PC-3 (cell line): ENCODE results near the gene ASPDH. TPM values are rescaled to one million over a fixed set of nuclear protein-coding genes. Genes with fewer than 3 reads are reported as not detected.

Experiments
- ATAC-seq: fragments of 200-7000 bp; cut with Tn5 transposase; 2 replicates; pipeline ENCODE4 v1.9.1; 2020; ENCODE audit warnings: mild to moderate bottlenecking, moderate library complexity
- BruUV-seq: library from RNA; stranded (reverse); fragments of 400-500 nt; replicated peaks from 2 replicates; lab custom pipeline; 2021; lab: Mats Ljungman, UMichigan
- CTCF ChIA-PET: fragments of 300-600 bp; sonication (Branson Sonifier 250); formaldehyde crosslinking; loops from one replicate; lab custom pipeline; 2022; ENCODE audit warnings: antibody characterized with exemption; lab: Charles Lee
- POLR2A ChIA-PET: fragments of 300-600 bp; sonication (Branson Sonifier 250); formaldehyde crosslinking; loops from one replicate; lab custom pipeline; 2022; ENCODE audit warnings: antibody characterized with exemption; ENCODE audit not compliant: unreplicated experiment; lab: Charles Lee
- DNase-seq: peaks from one replicate; pipeline ENCODE4 v3.0.0-alpha.2; 2015
- H2AFZ ChIP-seq: fragments of 300-600 bp; sonication (generic); 2 replicates; pipeline ENCODE4 v1.6.0; 2016; ENCODE audit warnings: antibody characterized with exemption, low read length
- H3F3A ChIP-seq: fragments of 300-600 bp; sonication (generic); one replicate; pipeline ENCODE4 v1.6.0; 2017; ENCODE audit warnings: antibody characterized with exemption, low read length, control low read depth, mild to moderate bottlenecking; ENCODE audit not compliant: unreplicated experiment
- H3K27ac ChIP-seq: fragments of 300-600 bp; sonication (generic); 2 replicates; pipeline ENCODE4 v1.5.1; 2016; ENCODE audit warnings: mild to moderate bottlenecking, low read length
- H3K27me3 ChIP-seq: fragments of 300-600 bp; sonication (generic); 2 replicates; pipeline ENCODE4 v1.6.1; 2016; ENCODE audit warnings: low read length, mixed read lengths
- H3K36me3 ChIP-seq: fragments of 300-600 bp; sonication (generic); 2 replicates; pipeline ENCODE4 v1.6.1; 2016; ENCODE audit warnings: low read depth, mixed run types, low read length, mixed read lengths
- H3K4me1 ChIP-seq: fragments of 300-600 bp; sonication (generic); 2 replicates; pipeline ENCODE4 v1.5.1; 2016; ENCODE audit warnings: low read length; ENCODE audit not compliant: insufficient read depth
- H3K4me2 ChIP-seq: fragments of 300-600 bp; sonication (generic); 2 replicates; pipeline ENCODE4 v1.6.0; 2016; ENCODE audit warnings: low read length
- H3K4me3 ChIP-seq: fragments of 300-600 bp; sonication (generic); 2 replicates; pipeline ENCODE4 v1.5.1; 2016; ENCODE audit warnings: mild to moderate bottlenecking, low read length, mixed read lengths
- H3K79me2 ChIP-seq: fragments of 300-600 bp; sonication (generic); 2 replicates; pipeline ENCODE4 v1.6.1; 2017; ENCODE audit warnings: low read length, mixed read lengths
- H3K9ac ChIP-seq: fragments of 300-600 bp; sonication (generic); 2 replicates; pipeline ENCODE4 v1.6.0; 2016; ENCODE audit warnings: mild to moderate bottlenecking, low read length
- H3K9me2 ChIP-seq: fragments of 300-600 bp; sonication (generic); replicated peaks from 2 replicates; pipeline ENCODE4 v1.6.1; 2016; ENCODE audit warnings: mixed run types, low read length, mixed read lengths
- H3K9me3 ChIP-seq: fragments of 300-600 bp; sonication (generic); 2 replicates; pipeline ENCODE4 v1.6.1; 2016; ENCODE audit warnings: low read length, mixed read lengths
- H4K20me1 ChIP-seq: fragments of 300-600 bp; sonication (generic); 2 replicates; pipeline ENCODE4 v1.6.1; 2016; ENCODE audit warnings: low read length, mixed read lengths
- EZH2 ChIP-seq: fragments of 300-600 bp; sonication (generic); IDR thresholded peaks from one replicate; pipeline ENCODE4 v1.6.1; 2017; ENCODE audit warnings: antibody characterized with exemption, mild to moderate bottlenecking, low read length; ENCODE audit not compliant: unreplicated experiment
- EZH2phosphoT487 ChIP-seq: fragments of 300-600 bp; sonication (generic); IDR thresholded peaks from 2 replicates; pipeline ENCODE4 v1.6.1; 2018; ENCODE audit warnings: mild to moderate bottlenecking, antibody characterized with exemption, low read length, borderline replicate concordance
- intact Hi-C: fragments of 100-400 bp; cut with micrococcal nuclease; formaldehyde crosslinking; loops from 2 replicates; pipeline ENCODE4 v1.9.0; 2023
- total RNA-seq: library from RNA; depleted of rRNA; stranded (reverse); fragments of >200 nt; gene quantifications from 2 replicates; pipeline ENCODE4 v1.2.3, GENCODE V29; 2014; rRNA removed
- TF ChIP-seq, protein P1 (sequence below): fragments of 300-600 bp; sonication (generic); conservative IDR thresholded peaks from 2 replicates; pipeline ENCODE4 v1.5.1; 2017; ENCODE audit warnings: antibody characterized with exemption, low read depth, mild to moderate bottlenecking, low read length

The ASPDH gene
- total RNA-seq, 1 experiment from 2014 or later = not detected

DNA sequence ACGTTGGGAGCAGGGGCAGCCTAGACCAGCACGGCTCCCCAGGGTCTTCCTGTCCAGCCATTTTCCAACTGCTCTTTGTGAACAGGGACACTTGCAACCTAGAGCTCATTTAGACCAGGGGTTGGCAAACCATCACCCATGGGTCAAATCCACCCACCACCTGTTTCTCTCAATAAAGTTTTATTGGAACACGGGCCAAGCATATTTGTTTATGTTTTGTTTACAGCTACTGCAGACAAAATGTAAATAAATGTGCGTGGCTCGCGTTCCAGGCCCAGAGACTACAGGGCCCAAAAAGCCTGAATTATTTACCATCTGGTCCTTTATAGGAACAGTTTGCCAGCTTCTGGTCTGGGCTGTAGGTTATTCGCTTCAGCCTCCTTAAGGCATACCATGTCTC lies 50.7 kb downstream of the ASPDH start:
- CTCF ChIA-PET = no interaction called here
- Histone ChIP-seq H4K20me1 (no peaks in the 10 kb centered on the region), H3K9me2 (no peaks in the 10 kb centered on the region), H3K9me3 (no peaks in the 10 kb centered on the region), H3K79me2 (no peaks in the 10 kb centered on the region), H3K9ac (no peak overlapping the region), H3F3A (no peaks in the 10 kb centered on the region), H3K27me3 (no peaks in the 10 kb centered on the region), H3K4me3 (no peak overlapping the region), H3K36me3 (no peaks in the 10 kb centered on the region), H3K27ac (no peak overlapping the region), H3K4me2 (no peak overlapping the region), H2AFZ (no peak overlapping the region), H3K4me1 (0 out of 2 replicates have a peak, but pooled peaks cover 6% of the 10 kb centered on the region)
- TF ChIP-seq, protein P1, sequence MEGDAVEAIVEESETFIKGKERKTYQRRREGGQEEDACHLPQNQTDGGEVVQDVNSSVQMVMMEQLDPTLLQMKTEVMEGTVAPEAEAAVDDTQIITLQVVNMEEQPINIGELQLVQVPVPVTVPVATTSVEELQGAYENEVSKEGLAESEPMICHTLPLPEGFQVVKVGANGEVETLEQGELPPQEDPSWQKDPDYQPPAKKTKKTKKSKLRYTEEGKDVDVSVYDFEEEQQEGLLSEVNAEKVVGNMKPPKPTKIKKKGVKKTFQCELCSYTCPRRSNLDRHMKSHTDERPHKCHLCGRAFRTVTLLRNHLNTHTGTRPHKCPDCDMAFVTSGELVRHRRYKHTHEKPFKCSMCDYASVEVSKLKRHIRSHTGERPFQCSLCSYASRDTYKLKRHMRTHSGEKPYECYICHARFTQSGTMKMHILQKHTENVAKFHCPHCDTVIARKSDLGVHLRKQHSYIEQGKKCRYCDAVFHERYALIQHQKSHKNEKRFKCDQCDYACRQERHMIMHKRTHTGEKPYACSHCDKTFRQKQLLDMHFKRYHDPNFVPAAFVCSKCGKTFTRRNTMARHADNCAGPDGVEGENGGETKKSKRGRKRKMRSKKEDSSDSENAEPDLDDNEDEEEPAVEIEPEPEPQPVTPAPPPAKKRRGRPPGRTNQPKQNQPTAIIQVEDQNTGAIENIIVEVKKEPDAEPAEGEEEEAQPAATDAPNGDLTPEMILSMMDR = no peak
- TF ChIP-seq EZH2phosphoT487 (no peak), EZH2 (no peak)
- ATAC-seq (no peak), DNase-seq (no peak)
- POLR2A ChIA-PET = no interaction called here
- BruUV-seq = no TSS peak
- intact Hi-C loops = no loop called here

Other genes starting within 250 kb of the ASPDH start
- 3.1 and 3.6 TPM in 2 replicates for gene KCNC3, start 184.5 kb downstream of the ASPDH start, total RNA-seq
- 1.2 and 3.0 TPM in 2 replicates for gene NAPSA, start 148.3 kb downstream of the ASPDH start, total RNA-seq
- 130 and 152 TPM in 2 replicates for gene NR1H2, start 137.5 kb downstream of the ASPDH start, total RNA-seq
- gene POLD1, start 129.6 kb downstream of the ASPDH start, total RNA-seq = 165 and 210 TPM in 2 replicates
- not detected in 2 replicates for gene SPIB, start 95.0 kb downstream of the ASPDH start, total RNA-seq
- not detected in 2 replicates for gene MYBPC2, start 81.0 kb downstream of the ASPDH start, total RNA-seq
- 228 and 286 TPM in 2 replicates for gene EMC10, start 37.4 kb downstream of the ASPDH start, total RNA-seq
- 3.5 and 6.2 TPM in 2 replicates for gene GARIN5A, start 37.1 kb downstream of the ASPDH start, total RNA-seq
- gene JOSD2, start 2.7 kb downstream of the ASPDH start, total RNA-seq = 60.8 and 71.5 TPM in 2 replicates
- gene LRRC4B, start 54.5 kb upstream of the ASPDH start, total RNA-seq = 0.26 and 0.52 TPM in 2 replicates
- 0.12 and 0.18 TPM in 2 replicates for gene SYT3, start 126.0 kb upstream of the ASPDH start, total RNA-seq
- 5.7 and 20.0 TPM in 2 replicates for gene C19orf81, start 135.5 kb upstream of the ASPDH start, total RNA-seq
- gene SHANK1, start 205.9 kb upstream of the ASPDH start, total RNA-seq = 0.12 and 0.47 TPM in 2 replicates
- 2.3 and 2.4 TPM in 2 replicates for gene CLEC11A, start 209.5 kb upstream of the ASPDH start, total RNA-seq